NCI-H146 treated with DMSO at 0.1 percent for 48 hours (cell line): ENCODE measurements around the gene CACTIN.

Source experiments
- DNase-seq: peaks from one replicate; lab custom pipeline; 2025; ENCODE audit not compliant: unreplicated experiment; lab: John Stamatoyannopoulos, UW

The CACTIN gene

GRCh38 chr19:3646336-3647092, 19.9 kb upstream of the CACTIN start:
- no peak for DNase-seq

GRCh38 chr19:3645726-3646125, 19.1 kb upstream of the CACTIN start:
- no peak for DNase-seq

GRCh38 chr19:3645067-3645396, 18.4 kb upstream of the CACTIN start:
- DNase-seq = no peak

- no peak for DNase-seq
Observed at GRCh38 chr19:3644351-3645066, 17.9 kb upstream of the CACTIN start.

- DNase-seq = no peak
Observed at GRCh38 chr19:3643674-3644313, 17.2 kb upstream of the CACTIN start.

GRCh38 chr19:3642987-3643673, 16.5 kb upstream of the CACTIN start:
- no peak for DNase-seq

GRCh38 chr19:3642296-3642695, 15.7 kb upstream of the CACTIN start:
- no peak for DNase-seq

- no peak for DNase-seq
Observed at GRCh38 chr19:3641515-3642269, 15.1 kb upstream of the CACTIN start.

- no peak for DNase-seq
Observed at GRCh38 chr19:3639479-3639878, 12.9 kb upstream of the CACTIN start.

GRCh38 chr19:3638208-3639193, 11.9 kb upstream of the CACTIN start:
- DNase-seq = no peak

- DNase-seq = no peak
Observed at GRCh38 chr19:3637621-3638020, 11.0 kb upstream of the CACTIN start.

- DNase-seq = no peak
Observed at GRCh38 chr19:3636962-3637361, 10.4 kb upstream of the CACTIN start.

GRCh38 chr19:3636506-3636905, 9.9 kb upstream of the CACTIN start:
- DNase-seq = no peak

GRCh38 chr19:3634496-3635045, 8.0 kb upstream of the CACTIN start:
- no peak for DNase-seq

GRCh38 chr19:3633559-3633988, 7.0 kb upstream of the CACTIN start:
- no peak for DNase-seq

- no peak for DNase-seq
Observed at GRCh38 chr19:3632739-3633558, 6.4 kb upstream of the CACTIN start.

- no peak for DNase-seq
Observed at GRCh38 chr19:3632098-3632497, 5.5 kb upstream of the CACTIN start.

- DNase-seq = no peak
Observed at GRCh38 chr19:3631053-3631861, 4.7 kb upstream of the CACTIN start.
